Stimulated activated CD4-positive, alpha-beta T cell treated with anti-CD3 and anti-CD28 coated beads, TNF-alpha, amount 100 ng/mL, for 4 hours (primary cell): ENCODE data around the gene SMC1A.

ENCODE experiments used
- DNase-seq, 3 experiments: peaks; one replicate each; pipeline ENCODE4 v3.0.0-alpha.2; 2020; ENCODE audit warnings: low read depth in 3 of 3

SMC1A gene

DNA sequence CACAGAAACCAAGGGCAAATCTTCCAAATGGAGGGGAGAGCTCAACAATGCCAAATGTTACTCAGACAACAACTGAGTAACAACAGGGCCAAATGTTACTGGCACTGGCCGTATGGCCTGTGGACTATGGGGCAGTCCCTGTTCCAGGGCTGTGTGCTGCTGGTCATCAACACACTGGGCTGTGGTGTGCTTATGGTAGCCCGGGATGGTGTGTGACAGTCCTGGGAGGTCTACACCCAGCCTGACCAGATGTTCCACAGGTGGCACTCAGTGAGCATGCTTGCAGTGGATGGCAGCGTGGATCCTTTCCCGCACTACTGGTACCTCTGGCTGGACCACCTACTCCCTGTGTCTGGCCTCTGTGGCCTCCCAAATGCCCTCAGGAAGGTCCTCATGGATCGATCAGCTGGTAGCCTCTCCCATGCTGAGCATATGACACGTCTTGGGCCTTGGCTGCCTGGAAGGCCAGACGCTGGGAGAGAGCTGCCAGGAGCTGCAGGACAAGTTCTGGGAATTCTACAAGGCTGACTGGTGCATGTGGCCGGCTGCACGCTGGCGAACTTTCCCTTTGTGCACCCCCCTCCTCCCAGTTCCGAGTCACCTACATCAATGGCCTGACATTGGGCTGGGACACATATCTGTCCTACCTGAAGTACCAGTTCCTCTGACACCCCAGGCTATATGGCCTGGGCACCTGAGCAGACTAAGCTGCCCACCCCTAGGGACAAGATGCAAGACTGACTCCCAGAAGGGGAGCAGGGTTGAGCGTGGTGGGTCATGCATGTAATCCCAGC is 81.4 kb downstream of the SMC1A start:
- no peak for DNase-seq

GRCh38 chrX:53337101-53337500 is 85.4 kb downstream of the SMC1A start:
- DNase-seq = no peak

GRCh38 chrX:53333853-53334252 is 88.6 kb downstream of the SMC1A start:
- DNase-seq = no peak

- DNase-seq = no peak
Observed at GRCh38 chrX:53332204-53332603, 90.2 kb downstream of the SMC1A start.

- DNase-seq = no peak
Observed at GRCh38 chrX:53330331-53330730, 92.1 kb downstream of the SMC1A start.

DNA sequence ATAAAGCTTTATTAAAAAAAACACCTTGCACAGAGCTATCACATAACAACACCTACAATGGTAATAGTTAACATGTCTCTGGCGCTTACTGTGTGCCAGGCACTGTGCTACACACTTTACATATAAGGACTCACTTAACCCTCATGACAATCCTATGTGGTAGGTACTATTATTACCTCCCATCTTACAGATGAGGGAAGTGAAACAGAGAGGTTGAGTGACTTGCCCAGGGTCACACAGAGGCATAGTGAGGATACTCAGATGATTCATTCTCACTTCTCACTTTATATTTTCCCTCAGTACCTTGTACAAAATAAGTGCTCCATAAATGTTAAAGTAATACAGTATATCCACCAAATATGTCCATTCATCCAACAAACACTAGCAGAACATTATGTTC is 97.7 kb downstream of the SMC1A start:
- no peak for DNase-seq
